Breast epithelium (tissue), 4 donors: Measurements from ENCODE around the gene ACVR1. TPM values are rescaled to one million over a fixed set of nuclear protein-coding genes. Genes with fewer than 3 reads are reported as not detected.

Source experiments
- DNase-seq, 2 donors: peaks; one replicate each; pipeline ENCODE4 v3.0.0-alpha.2; 2019; ENCODE audit warnings: low spot score in 2 of 2
- H3K27ac ChIP-seq, 2 donors: fragments of 200-600 bp; sonication (generic) in 1 of 2; one replicate each; pipeline ENCODE4 v1.5.1; 2016 to 2019; ENCODE audit warnings: mild to moderate bottlenecking in 1 of 2
- H3K27me3 ChIP-seq, 2 donors: fragments of 200-600 bp; sonication (generic) in 1 of 2; one replicate each; pipeline versions ENCODE4 v1.5.1 to v1.6.0; 2017 to 2019; ENCODE audit warnings: control low read depth in 1 of 2, mild to moderate bottlenecking in 1 of 2
- H3K36me3 ChIP-seq: fragments of 200-600 bp; one replicate; pipeline ENCODE4 v1.5.1; 2019
- H3K4me1 ChIP-seq, 2 donors: fragments of 200-600 bp; sonication (generic); one replicate each; pipeline ENCODE4 v1.5.1; 2016 to 2019; ENCODE audit warnings: control low read depth in 1 of 2
- H3K4me3 ChIP-seq, 3 donors: fragments of 200-600 bp; sonication (generic); 1 replicate in 2 of 3; 2 replicates in 1 of 3; pipeline ENCODE4 v1.5.1; 2016 to 2019; ENCODE audit warnings: mild to moderate bottlenecking in 3 of 3, moderate library complexity in 2 of 3
- H3K9me3 ChIP-seq, 2 donors: fragments of 200-600 bp; sonication (generic) in 1 of 2; one replicate each; pipeline ENCODE4 v1.5.1; 2016 to 2019; ENCODE audit warnings: control low read depth in 1 of 2
- POLR2A ChIP-seq: fragments of 450-650 bp; IDR thresholded peaks from one replicate; pipeline ENCODE4 v1.6.1; 2016; ENCODE audit warnings: antibody characterized with exemption, mild to moderate bottlenecking, moderate library complexity
- POLR2AphosphoS5 ChIP-seq, 3 donors: sonication (generic); formaldehyde crosslinking; IDR thresholded peaks; one replicate each; pipeline ENCODE4 v1.6.1; 2017; ENCODE audit warnings: antibody characterized with exemption in 3 of 3
- intact Hi-C: fragments of 100-400 bp; cut with DNase I; formaldehyde crosslinking; loops from one replicate; pipeline ENCODE4 v1.15.1; 2023; ENCODE audit warnings: low total_unique reads
- total RNA-seq, 3 donors: library from RNA; depleted of rRNA; stranded (reverse); fragments of >200 nt; gene quantifications; one replicate each; pipeline ENCODE4 v1.1.0, GENCODE V29; 2016
- TF ChIP-seq, protein P1 (sequence below), 3 donors: fragments of 450-650 bp; IDR thresholded peaks; one replicate each; pipeline ENCODE4 v1.5.1; 2016 to 2017; ENCODE audit warnings: antibody characterized with exemption in 3 of 3, mild to moderate bottlenecking in 3 of 3, moderate library complexity in 3 of 3

Gene ACVR1
- total RNA-seq, 3 donors from 2014 or later = 31.5 to 45.4 (median 32.8) TPM

DNA sequence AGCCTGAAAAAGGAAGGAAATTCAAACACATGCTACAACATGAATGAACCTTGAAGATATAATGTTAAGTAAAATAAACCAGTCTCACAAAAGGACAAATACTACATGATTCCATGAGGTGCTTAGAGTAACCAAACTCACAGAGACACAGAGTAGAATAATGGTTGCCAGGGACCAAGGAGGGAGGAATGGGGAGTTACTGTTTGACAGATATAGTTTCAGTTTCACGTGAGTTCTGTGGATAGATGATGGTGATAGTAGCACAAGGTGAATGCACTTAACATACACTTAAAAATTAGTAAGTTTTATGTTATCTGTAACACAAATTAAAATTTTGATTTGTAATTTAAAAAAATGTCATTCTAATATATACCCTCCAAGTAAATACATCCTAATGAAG, 140.6 kb downstream of the ACVR1 start:
- Histone ChIP-seq H3K27ac (no peak overlapping the region), H3K36me3 (peaks cover 6% of the 10 kb centered on the region), H3K4me1 (no peaks in the 10 kb centered on the region), H3K4me3 (no peak overlapping the region), H3K27me3 (no peaks in the 10 kb centered on the region), H3K9me3 (peaks cover 0 to 6% of the 10 kb centered on the region in 2 donors)
- intact Hi-C loops = no loop called here
- TF ChIP-seq, protein P1, sequence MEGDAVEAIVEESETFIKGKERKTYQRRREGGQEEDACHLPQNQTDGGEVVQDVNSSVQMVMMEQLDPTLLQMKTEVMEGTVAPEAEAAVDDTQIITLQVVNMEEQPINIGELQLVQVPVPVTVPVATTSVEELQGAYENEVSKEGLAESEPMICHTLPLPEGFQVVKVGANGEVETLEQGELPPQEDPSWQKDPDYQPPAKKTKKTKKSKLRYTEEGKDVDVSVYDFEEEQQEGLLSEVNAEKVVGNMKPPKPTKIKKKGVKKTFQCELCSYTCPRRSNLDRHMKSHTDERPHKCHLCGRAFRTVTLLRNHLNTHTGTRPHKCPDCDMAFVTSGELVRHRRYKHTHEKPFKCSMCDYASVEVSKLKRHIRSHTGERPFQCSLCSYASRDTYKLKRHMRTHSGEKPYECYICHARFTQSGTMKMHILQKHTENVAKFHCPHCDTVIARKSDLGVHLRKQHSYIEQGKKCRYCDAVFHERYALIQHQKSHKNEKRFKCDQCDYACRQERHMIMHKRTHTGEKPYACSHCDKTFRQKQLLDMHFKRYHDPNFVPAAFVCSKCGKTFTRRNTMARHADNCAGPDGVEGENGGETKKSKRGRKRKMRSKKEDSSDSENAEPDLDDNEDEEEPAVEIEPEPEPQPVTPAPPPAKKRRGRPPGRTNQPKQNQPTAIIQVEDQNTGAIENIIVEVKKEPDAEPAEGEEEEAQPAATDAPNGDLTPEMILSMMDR (IDR thresholded peaks at IDR 0.05) = no peak
- TF ChIP-seq POLR2A (no peak), POLR2AphosphoS5 (IDR thresholded peaks at IDR 0.05) (no peak)
- DNase-seq = no peak

DNA sequence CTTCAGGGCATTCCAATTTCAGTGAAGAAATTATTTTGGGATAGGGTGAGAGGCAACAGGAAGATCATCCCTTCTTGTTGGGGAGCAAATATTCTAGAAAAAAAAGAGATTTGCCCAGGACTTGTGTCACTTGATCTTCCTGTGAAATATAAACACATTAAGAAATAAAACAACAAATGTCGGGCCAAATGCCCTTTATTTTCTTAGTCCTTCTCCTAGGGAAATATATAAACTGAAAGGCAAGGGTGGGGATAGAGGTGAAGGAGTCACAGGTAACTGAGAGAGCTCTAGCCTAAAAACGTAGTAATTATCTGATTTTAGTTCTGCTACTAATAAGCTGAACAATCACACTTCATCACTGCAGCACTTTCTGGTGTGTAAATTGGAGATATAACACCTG, 142.9 kb downstream of the ACVR1 start:
- H3K9me3 ChIP-seq = peaks cover 0 to 11% of the 10 kb centered on the region in 2 donors
- H3K27me3 ChIP-seq = no peaks in the 10 kb centered on the region
- no peak overlapping the region for H3K27ac ChIP-seq
- H3K4me1 ChIP-seq = no peaks in the 10 kb centered on the region
- no peak overlapping the region for H3K4me3 ChIP-seq
- intact Hi-C loops = no loop called here
- DNase-seq = no peak
- peaks cover 6% of the 10 kb centered on the region for H3K36me3 ChIP-seq
- TF ChIP-seq POLR2AphosphoS5 (IDR thresholded peaks at IDR 0.05) (no peak), POLR2A (no peak)
- TF ChIP-seq, protein P1 (IDR thresholded peaks at IDR 0.05) = no peak

DNA sequence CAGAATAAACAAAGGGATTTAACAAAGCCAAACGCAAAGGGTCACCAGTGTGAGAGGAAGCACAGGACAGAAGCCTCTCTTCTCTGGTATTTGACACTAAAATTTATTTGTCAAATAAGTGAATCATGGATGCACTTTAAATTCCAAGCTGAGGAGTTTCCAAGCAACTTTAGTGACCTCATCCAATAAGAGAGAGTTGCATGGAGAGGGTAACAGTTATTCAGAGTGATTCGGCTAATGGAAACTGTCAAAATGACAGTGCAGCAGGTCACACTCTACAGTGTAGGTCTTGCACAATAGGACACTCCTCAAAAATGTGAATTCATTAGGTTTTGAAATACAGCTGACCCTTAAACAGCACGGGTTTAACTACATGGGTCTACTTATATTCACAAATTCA, 143.5 kb downstream of the ACVR1 start:
- Histone ChIP-seq H3K4me3 (no peak overlapping the region), H3K36me3 (peaks cover 6% of the 10 kb centered on the region), H3K9me3 (peaks cover 0 to 11% of the 10 kb centered on the region in 2 donors), H3K27me3 (no peaks in the 10 kb centered on the region), H3K27ac (no peak overlapping the region), H3K4me1 (no peaks in the 10 kb centered on the region)
- intact Hi-C loops = no loop called here
- TF ChIP-seq POLR2AphosphoS5 (IDR thresholded peaks at IDR 0.05) (no peak), POLR2A (no peak)
- TF ChIP-seq, protein P1 (IDR thresholded peaks at IDR 0.05) = no peak
- DNase-seq = no peak

DNA sequence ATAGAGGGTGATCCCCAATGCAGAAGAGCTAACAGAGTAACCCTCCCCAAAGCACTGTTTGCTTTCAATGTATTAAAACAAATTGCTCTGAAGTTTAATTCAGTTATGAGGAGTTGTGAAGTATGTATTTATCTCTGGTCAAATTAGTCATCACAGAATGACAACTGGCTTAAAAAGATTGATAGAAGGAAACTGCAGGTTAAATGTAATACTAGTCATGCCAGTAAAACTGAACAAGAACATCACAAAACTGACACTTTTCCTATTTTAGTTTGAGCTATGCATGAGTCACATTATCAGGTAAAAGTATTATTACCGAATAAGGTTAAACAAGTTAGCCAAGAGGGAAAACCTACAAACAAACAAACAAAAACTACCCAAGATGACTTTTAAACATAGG, 148.4 kb downstream of the ACVR1 start:
- H3K4me3 ChIP-seq = no peak overlapping the region
- peaks cover 4 to 29% of the 10 kb centered on the region in 2 donors for H3K9me3 ChIP-seq
- TF ChIP-seq POLR2A = no peak
- no peaks in the 10 kb centered on the region for H3K36me3 ChIP-seq
- H3K4me1 ChIP-seq = no peaks in the 10 kb centered on the region
- no peak overlapping the region for H3K27ac ChIP-seq
- intact Hi-C loops = no loop called here
- DNase-seq = no peak
- no peaks in the 10 kb centered on the region for H3K27me3 ChIP-seq

DNA sequence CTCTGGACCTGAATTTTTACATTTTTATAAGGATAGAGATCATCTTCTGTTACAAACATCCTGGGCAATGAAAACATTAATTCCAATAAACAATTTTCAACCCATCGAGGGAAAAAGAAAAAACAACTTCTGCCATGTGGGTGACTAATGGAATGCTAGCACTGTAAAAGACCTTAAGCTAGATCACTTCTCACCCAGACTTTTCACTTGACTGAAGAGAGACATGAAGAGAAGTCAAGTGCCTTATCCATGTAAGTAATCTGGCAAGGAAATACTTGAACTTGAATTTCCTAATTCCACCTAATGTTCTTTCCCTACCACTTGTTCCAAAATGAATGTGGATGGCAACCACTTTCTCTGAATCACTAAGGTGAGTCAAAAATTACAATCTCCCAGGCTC, 149.2 kb downstream of the ACVR1 start:
- Histone ChIP-seq H3K36me3 (no peaks in the 10 kb centered on the region), H3K4me1 (no peaks in the 10 kb centered on the region), H3K27me3 (no peaks in the 10 kb centered on the region), H3K9me3 (peaks cover 4 to 36% of the 10 kb centered on the region in 2 donors), H3K4me3 (no peak overlapping the region), H3K27ac (no peak overlapping the region)
- DNase-seq = no peak
- TF ChIP-seq POLR2A (no peak), POLR2AphosphoS5 (IDR thresholded peaks at IDR 0.05) (no peak)
- TF ChIP-seq, protein P1 (IDR thresholded peaks at IDR 0.05) = no peak
- intact Hi-C loops = no loop called here

DNA sequence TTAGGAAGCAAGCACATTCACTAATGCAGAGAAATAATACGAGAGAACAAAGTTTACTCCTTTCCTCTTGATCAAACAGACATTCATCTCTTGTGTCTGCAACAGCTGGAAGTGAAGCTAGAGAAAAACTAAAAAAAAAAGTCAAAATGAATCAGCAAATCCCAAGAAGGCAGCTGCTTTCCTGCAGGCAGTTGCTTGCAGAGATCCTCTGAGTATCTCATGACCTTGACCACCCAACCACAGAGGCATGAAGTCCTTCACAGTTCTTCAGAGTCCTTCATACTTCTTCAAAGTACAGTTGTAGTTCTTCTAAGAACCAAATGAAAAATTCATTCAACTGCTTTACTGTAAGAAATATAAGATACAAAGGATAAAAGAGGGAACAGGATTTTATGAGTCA, 150.3 kb downstream of the ACVR1 start:
- DNase-seq = no peak
- H3K27me3 ChIP-seq = no peaks in the 10 kb centered on the region
- H3K36me3 ChIP-seq = no peaks in the 10 kb centered on the region
- no peaks in the 10 kb centered on the region for H3K4me1 ChIP-seq
- H3K27ac ChIP-seq = no peak overlapping the region
- TF ChIP-seq, protein P1 (IDR thresholded peaks at IDR 0.05) = no peak
- TF ChIP-seq POLR2AphosphoS5 (IDR thresholded peaks at IDR 0.05) = no peak
- TF ChIP-seq POLR2A = no peak
- intact Hi-C loops = no loop called here
- peaks cover 4 to 35% of the 10 kb centered on the region in 2 donors for H3K9me3 ChIP-seq
- no peak overlapping the region for H3K4me3 ChIP-seq
